Endothelial cell of umbilical vein (primary cell): ENCODE data around the gene OR2D2. TPM values are rescaled to one million over a fixed set of nuclear protein-coding genes. Genes with fewer than 3 reads are reported as not detected.

Experiments
- BruUV-seq: library from RNA; stranded (reverse); fragments of 400-500 nt; replicated peaks from 2 replicates; lab custom pipeline; 2021; lab: Mats Ljungman, UMichigan
- CTCF ChIA-PET: fragments of 300-600, 350-600 bp; sonication (Branson Sonifier 250); formaldehyde crosslinking; loops from one replicate; lab custom pipeline; 2021; ENCODE audit warnings: antibody characterized with exemption, inconsistent platforms; lab: Charles Lee
- POLR2A ChIA-PET: fragments of 300-600, 350-600 bp; sonication (Branson Sonifier 250); formaldehyde crosslinking; loops from one replicate; lab custom pipeline; 2021; ENCODE audit warnings: antibody characterized with exemption, inconsistent platforms; lab: Charles Lee
- DNase-seq: peaks from one replicate; pipeline ENCODE4 v3.0.0-alpha.2; 2011; ENCODE audit warnings: low read depth, low spot score
- FAIRE-seq: peaks from 2 replicates; lab custom pipeline; 2011; peaks lifted over from hg19 to GRCh38; lab: Jason Lieb, UNC
- H2AFZ ChIP-seq: 2 replicates; pipeline ENCODE4 v1.6.0; 2012; ENCODE audit warnings: low read depth, low read length, control low read depth, inconsistent platforms
- H3K27ac ChIP-seq: 2 replicates; pipeline ENCODE4 v1.5.1; 2011; ENCODE audit warnings: low read depth, mild to moderate bottlenecking, control low read depth, low read length, moderate library complexity; ENCODE audit not compliant: insufficient read depth
- H3K27me3 ChIP-seq, 2 experiments: 2 replicates each; pipeline versions ENCODE4 v1.6.0 to v1.6.1; 2011; ENCODE audit warnings: low read length in 2 of 2, mixed read lengths in 1 of 2; ENCODE audit not compliant: control insufficient read depth in 2 of 2, insufficient read depth in 2 of 2
- H3K36me3 ChIP-seq, 2 experiments: 2 replicates in 1 of 2; 3 replicates in 1 of 2; pipeline ENCODE4 v1.5.1; 2011; ENCODE audit warnings: low read length in 2 of 2, mild to moderate bottlenecking in 1 of 2, moderate library complexity in 1 of 2; ENCODE audit not compliant: control insufficient read depth in 2 of 2, insufficient read depth in 2 of 2; ENCODE audit errors: extremely low read depth in 1 of 2
- H3K4me1 ChIP-seq: 3 replicates; pipeline ENCODE4 v1.5.1; 2011; ENCODE audit warnings: mild to moderate bottlenecking, low read length; ENCODE audit not compliant: control insufficient read depth, insufficient read depth; ENCODE audit errors: extremely low read depth
- H3K4me2 ChIP-seq: 2 replicates; pipeline ENCODE4 v1.6.1; 2011; ENCODE audit warnings: low read length, control low read depth, mixed read lengths; ENCODE audit not compliant: insufficient read depth
- H3K4me3 ChIP-seq, 3 experiments: fragments of 200-600 bp in 1 of 3; sonication (generic), shearing (Covaris generic) in 1 of 3; replicated peaks in 1 of 3; 2 replicates each; pipeline ENCODE4 v1.5.1; 2011 to 2016; ENCODE audit warnings: control low read depth in 3 of 3, low read length in 3 of 3, mild to moderate bottlenecking in 2 of 3, inconsistent platforms in 1 of 3, low read depth in 1 of 3, moderate library complexity in 1 of 3; ENCODE audit not compliant: insufficient read depth in 1 of 3
- H3K79me2 ChIP-seq: 2 replicates; pipeline ENCODE4 v1.6.0; 2012; ENCODE audit warnings: low read length, inconsistent platforms; ENCODE audit not compliant: control insufficient read depth, insufficient read depth
- H3K9ac ChIP-seq: replicated peaks from 2 replicates; pipeline ENCODE3; 2011; ENCODE audit warnings: low read length, control low read depth; ENCODE audit not compliant: insufficient read depth; ENCODE audit errors: extremely low read depth
- H3K9me1 ChIP-seq: replicated peaks from 3 replicates; pipeline ENCODE4 v1.6.0; 2011; ENCODE audit warnings: mild to moderate bottlenecking, low read length; ENCODE audit not compliant: control insufficient read depth, insufficient read depth; ENCODE audit errors: extremely low read depth
- H3K9me3 ChIP-seq: replicated peaks from 2 replicates; pipeline ENCODE4 v1.5.1; 2012; ENCODE audit warnings: low read length, inconsistent platforms; ENCODE audit not compliant: control insufficient read depth, insufficient read depth
- H4K20me1 ChIP-seq: replicated peaks from 2 replicates; pipeline ENCODE3; 2011; ENCODE audit warnings: mild to moderate bottlenecking, low read length; ENCODE audit not compliant: control insufficient read depth, insufficient read depth; ENCODE audit errors: extremely low read depth
- CTCF ChIP-seq, 2 donors: IDR thresholded peaks; 1 replicate in 1 of 2; 2 replicates in 1 of 2; pipeline ENCODE4 v1.5.1; 2011; ENCODE audit warnings: low read length in 2 of 2, mild to moderate bottlenecking in 2 of 2, moderate library complexity in 2 of 2, control low read depth in 1 of 2, inconsistent platforms in 1 of 2, low read depth in 1 of 2; ENCODE audit not compliant: insufficient read depth in 1 of 2; ENCODE audit errors: extremely low read depth in 1 of 2
- EZH2 ChIP-seq: IDR thresholded peaks from 2 replicates; pipeline ENCODE4 v1.6.1; 2012; ENCODE audit warnings: borderline replicate concordance, low read depth, mild to moderate bottlenecking, moderate library complexity, low read length, inconsistent platforms; ENCODE audit not compliant: severe bottlenecking
- FOS ChIP-seq: IDR thresholded peaks from 2 replicates; pipeline ENCODE4 v1.6.1; 2011; ENCODE audit warnings: mild to moderate bottlenecking, low read length, moderate library complexity, borderline replicate concordance; ENCODE audit not compliant: insufficient read depth
- GATA2 ChIP-seq: IDR thresholded peaks from 2 replicates; pipeline ENCODE4 v1.7.0; 2011; ENCODE audit warnings: low read depth, mild to moderate bottlenecking, moderate library complexity, mixed read lengths, low read length; ENCODE audit not compliant: insufficient read length, insufficient read depth
- JUN ChIP-seq: IDR thresholded peaks from 2 replicates; pipeline ENCODE4 v1.6.1; 2011; ENCODE audit warnings: borderline replicate concordance, low read depth; ENCODE audit not compliant: insufficient read length, insufficient read depth
- MYC ChIP-seq: IDR thresholded peaks from one replicate; pipeline ENCODE4 v1.6.1; 2011; ENCODE audit warnings: mild to moderate bottlenecking, low read depth, low read length
- POLR2A ChIP-seq: IDR thresholded peaks from 2 replicates; pipeline ENCODE4 v1.6.1; 2012; ENCODE audit warnings: low read depth, mild to moderate bottlenecking, control low read depth, low read length
- POLR2AphosphoS5 ChIP-seq: IDR thresholded peaks from 2 replicates; pipeline ENCODE4 v1.6.1; 2012; ENCODE audit warnings: low read depth, mild to moderate bottlenecking, control low read depth, low read length, moderate library complexity; ENCODE audit not compliant: insufficient read depth
- dilution Hi-C: fragments of 300-500 bp; cut with MboI; formaldehyde crosslinking; loops from one replicate; pipeline ENCODE4 v1.15.0; 2019; ENCODE audit warnings: low sequenced_read_pairs; ENCODE audit not compliant: extremely low pct_ligation_motif_present
- intact Hi-C: fragments of 100-400 bp; cut with micrococcal nuclease; formaldehyde crosslinking; loops from one replicate; pipeline ENCODE4 v1.10.0; 2022
- polyA plus RNA-seq, 4 experiments: library from polyadenylated mRNA; depleted of rRNA in 3 of 4; stranded (reverse) in 3 of 4; unstranded in 1 of 4; fragments of >200 nt; gene quantifications; 2 replicates each; pipeline versions ENCODE4 v1.2.1 to v1.2.3, GENCODE V29; 2011 to 2012; ENCODE audit warnings: missing spikeins in 1 of 4
- total RNA-seq: library from RNA; stranded (reverse); gene quantifications from 2 replicates; pipeline ENCODE4 v1.2.3, GENCODE V29; 2021
- TF ChIP-seq, protein P1 (sequence below): IDR thresholded peaks from 2 replicates; pipeline ENCODE4 v1.6.1; 2011; ENCODE audit not compliant: insufficient read depth, insufficient read length

The OR2D2 gene
- total and polyA plus RNA-seq, 2 donors (not counting 3 experiments of a cell fraction or from before 2014, with no cell fraction given) = 0.08 to 0.31 TPM

DNA sequence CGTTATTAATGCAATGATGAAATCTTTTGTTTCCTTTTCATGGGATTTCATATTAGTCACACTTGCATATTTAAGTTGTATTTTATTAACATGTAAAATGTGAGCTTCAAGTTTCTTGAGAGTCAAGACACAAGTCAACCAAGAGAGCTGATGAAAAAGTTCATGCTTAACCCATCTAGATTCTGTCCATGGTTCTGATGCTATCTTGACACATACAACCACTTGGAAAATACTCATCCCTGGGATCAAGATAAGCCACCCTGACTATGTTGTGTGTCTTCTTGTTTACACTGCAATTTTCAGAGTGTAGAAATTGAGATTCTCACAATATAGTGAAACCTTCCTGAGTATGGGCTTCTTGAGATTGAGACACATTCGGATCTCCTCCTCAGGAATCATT lies 16.5 kb downstream of the OR2D2 start:
- TF ChIP-seq, protein P1, sequence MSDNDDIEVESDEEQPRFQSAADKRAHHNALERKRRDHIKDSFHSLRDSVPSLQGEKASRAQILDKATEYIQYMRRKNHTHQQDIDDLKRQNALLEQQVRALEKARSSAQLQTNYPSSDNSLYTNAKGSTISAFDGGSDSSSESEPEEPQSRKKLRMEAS = no peak
- TF ChIP-seq POLR2AphosphoS5 (no peak), EZH2 (no peak), POLR2A (no peak), MYC (no peak), JUN (no peak), CTCF (IDR thresholded peaks at IDR 0.05; ENCODE audit: extremely low read depth in 1 of 2, insufficient read depth in 1 of 2, low read depth in 1 of 2, low read length in 2 of 2) (no peak), GATA2 (no peak), FOS (no peak)
- H2AFZ ChIP-seq = no peak overlapping the region
- intact Hi-C loops (no loop called here), dilution Hi-C loops (no loop called here)
- H4K20me1 ChIP-seq = no peaks in the 10 kb centered on the region
- DNase-seq (no peak), FAIRE-seq (no peak)
- H3K4me2 ChIP-seq = no peak overlapping the region
- no peak overlapping the region for H3K4me3 ChIP-seq
- H3K79me2 ChIP-seq = no peaks in the 10 kb centered on the region
- H3K9me3 ChIP-seq = no peaks in the 10 kb centered on the region
- CTCF ChIA-PET = interaction anchor here (1.1 to 1.2 kb wide), 2 partner anchors 18 to 20 kb away, joined by 3 read pairs; no protein-coding TSS in a partner anchor
- no TSS peak for BruUV-seq
- H3K36me3 ChIP-seq = no peaks in the 10 kb centered on the region
- H3K9me1 ChIP-seq = no peaks in the 10 kb centered on the region
- H3K4me1 ChIP-seq = no peaks in the 10 kb centered on the region
- no peak overlapping the region for H3K9ac ChIP-seq
- H3K27ac ChIP-seq = no peak overlapping the region
- peaks cover 0 to 3% of the 10 kb centered on the region in 2 experiments for H3K27me3 ChIP-seq
- POLR2A ChIA-PET = no interaction called here
